Measurements from ENCODE around the gene PRR20B.
"Not testable (repeated sequence)": the region's sequence is repeated elsewhere in the genome, so short reads cannot be mapped to it uniquely, and the experiment has no call there.

GRCh38 chr13:57148106-57148505, 818 bp downstream of the PRR20B start:
- not testable (repeated sequence) for TF ChIP-seq MAX (CRISPR knock-in tag; IDR thresholded peaks at IDR 0.05); SP1 (CRISPR knock-in tag; conservative IDR thresholded peaks at IDR 0.05); CTCF (IDR thresholded peaks at IDR 0.05); GABPB1 (CRISPR knock-in tag; IDR thresholded peaks at IDR 0.05); CREB1 (CRISPR knock-in tag; IDR thresholded peaks at IDR 0.05); ZSCAN18 (CRISPR knock-in tag; IDR thresholded peaks at IDR 0.05); ZNF317 (CRISPR knock-in tag; IDR thresholded peaks at IDR 0.05; ENCODE audit: borderline replicate concordance, low read depth); ATF3 (CRISPR knock-in tag; conservative IDR thresholded peaks at IDR 0.05); ZNF121 (CRISPR knock-in tag; IDR thresholded peaks at IDR 0.05)
- TF ChIP-seq, protein P1, sequence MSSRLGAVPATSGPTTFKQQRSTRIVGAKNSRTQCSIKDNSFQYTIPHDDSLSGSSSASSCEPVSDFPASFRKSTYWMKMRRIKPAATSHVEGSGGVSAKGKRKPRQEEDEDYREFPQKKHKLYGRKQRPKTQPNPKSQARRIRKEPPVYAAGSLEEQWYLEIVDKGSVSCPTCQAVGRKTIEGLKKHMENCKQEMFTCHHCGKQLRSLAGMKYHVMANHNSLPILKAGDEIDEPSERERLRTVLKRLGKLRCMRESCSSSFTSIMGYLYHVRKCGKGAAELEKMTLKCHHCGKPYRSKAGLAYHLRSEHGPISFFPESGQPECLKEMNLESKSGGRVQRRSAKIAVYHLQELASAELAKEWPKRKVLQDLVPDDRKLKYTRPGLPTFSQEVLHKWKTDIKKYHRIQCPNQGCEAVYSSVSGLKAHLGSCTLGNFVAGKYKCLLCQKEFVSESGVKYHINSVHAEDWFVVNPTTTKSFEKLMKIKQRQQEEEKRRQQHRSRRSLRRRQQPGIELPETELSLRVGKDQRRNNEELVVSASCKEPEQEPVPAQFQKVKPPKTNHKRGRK (CRISPR knock-in tag; IDR thresholded peaks at IDR 0.05; ENCODE audit: borderline replicate concordance), result not testable (repeated sequence)
- TF ChIP-seq, protein P2, sequence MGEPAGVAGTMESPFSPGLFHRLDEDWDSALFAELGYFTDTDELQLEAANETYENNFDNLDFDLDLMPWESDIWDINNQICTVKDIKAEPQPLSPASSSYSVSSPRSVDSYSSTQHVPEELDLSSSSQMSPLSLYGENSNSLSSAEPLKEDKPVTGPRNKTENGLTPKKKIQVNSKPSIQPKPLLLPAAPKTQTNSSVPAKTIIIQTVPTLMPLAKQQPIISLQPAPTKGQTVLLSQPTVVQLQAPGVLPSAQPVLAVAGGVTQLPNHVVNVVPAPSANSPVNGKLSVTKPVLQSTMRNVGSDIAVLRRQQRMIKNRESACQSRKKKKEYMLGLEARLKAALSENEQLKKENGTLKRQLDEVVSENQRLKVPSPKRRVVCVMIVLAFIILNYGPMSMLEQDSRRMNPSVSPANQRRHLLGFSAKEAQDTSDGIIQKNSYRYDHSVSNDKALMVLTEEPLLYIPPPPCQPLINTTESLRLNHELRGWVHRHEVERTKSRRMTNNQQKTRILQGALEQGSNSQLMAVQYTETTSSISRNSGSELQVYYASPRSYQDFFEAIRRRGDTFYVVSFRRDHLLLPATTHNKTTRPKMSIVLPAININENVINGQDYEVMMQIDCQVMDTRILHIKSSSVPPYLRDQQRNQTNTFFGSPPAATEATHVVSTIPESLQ (CRISPR knock-in tag; IDR thresholded peaks at IDR 0.05), result not testable (repeated sequence)
- TF ChIP-seq, protein P3, sequence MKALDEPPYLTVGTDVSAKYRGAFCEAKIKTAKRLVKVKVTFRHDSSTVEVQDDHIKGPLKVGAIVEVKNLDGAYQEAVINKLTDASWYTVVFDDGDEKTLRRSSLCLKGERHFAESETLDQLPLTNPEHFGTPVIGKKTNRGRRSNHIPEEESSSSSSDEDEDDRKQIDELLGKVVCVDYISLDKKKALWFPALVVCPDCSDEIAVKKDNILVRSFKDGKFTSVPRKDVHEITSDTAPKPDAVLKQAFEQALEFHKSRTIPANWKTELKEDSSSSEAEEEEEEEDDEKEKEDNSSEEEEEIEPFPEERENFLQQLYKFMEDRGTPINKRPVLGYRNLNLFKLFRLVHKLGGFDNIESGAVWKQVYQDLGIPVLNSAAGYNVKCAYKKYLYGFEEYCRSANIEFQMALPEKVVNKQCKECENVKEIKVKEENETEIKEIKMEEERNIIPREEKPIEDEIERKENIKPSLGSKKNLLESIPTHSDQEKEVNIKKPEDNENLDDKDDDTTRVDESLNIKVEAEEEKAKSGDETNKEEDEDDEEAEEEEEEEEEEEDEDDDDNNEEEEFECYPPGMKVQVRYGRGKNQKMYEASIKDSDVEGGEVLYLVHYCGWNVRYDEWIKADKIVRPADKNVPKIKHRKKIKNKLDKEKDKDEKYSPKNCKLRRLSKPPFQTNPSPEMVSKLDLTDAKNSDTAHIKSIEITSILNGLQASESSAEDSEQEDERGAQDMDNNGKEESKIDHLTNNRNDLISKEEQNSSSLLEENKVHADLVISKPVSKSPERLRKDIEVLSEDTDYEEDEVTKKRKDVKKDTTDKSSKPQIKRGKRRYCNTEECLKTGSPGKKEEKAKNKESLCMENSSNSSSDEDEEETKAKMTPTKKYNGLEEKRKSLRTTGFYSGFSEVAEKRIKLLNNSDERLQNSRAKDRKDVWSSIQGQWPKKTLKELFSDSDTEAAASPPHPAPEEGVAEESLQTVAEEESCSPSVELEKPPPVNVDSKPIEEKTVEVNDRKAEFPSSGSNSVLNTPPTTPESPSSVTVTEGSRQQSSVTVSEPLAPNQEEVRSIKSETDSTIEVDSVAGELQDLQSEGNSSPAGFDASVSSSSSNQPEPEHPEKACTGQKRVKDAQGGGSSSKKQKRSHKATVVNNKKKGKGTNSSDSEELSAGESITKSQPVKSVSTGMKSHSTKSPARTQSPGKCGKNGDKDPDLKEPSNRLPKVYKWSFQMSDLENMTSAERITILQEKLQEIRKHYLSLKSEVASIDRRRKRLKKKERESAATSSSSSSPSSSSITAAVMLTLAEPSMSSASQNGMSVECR (CRISPR knock-in tag; IDR thresholded peaks at IDR 0.05; ENCODE audit: borderline replicate concordance), result not testable (repeated sequence)
- TF ChIP-seq, protein P4, sequence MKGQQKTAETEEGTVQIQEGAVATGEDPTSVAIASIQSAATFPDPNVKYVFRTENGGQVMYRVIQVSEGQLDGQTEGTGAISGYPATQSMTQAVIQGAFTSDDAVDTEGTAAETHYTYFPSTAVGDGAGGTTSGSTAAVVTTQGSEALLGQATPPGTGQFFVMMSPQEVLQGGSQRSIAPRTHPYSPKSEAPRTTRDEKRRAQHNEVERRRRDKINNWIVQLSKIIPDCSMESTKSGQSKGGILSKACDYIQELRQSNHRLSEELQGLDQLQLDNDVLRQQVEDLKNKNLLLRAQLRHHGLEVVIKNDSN (CRISPR knock-in tag; IDR thresholded peaks at IDR 0.05), result not testable (repeated sequence)
